SU-DHL-6 (cell line): ENCODE data around the gene SLC43A2.

Source experiments
- EZH2phosphoT487 ChIP-seq: fragments of 200-600 bp; sonication (generic), shearing (Covaris generic); conservative IDR thresholded peaks from 2 replicates; pipeline ENCODE4 v1.6.1; 2018; ENCODE audit warnings: mild to moderate bottlenecking, antibody characterized with exemption, low read length, moderate library complexity, mixed read lengths
- TF ChIP-seq, protein P1 (sequence below): fragments of 200-600 bp; sonication (generic); IDR thresholded peaks from one replicate; pipeline ENCODE4 v1.5.1; 2017; ENCODE audit warnings: antibody characterized with exemption, mild to moderate bottlenecking, low read length, moderate library complexity; ENCODE audit not compliant: insufficient read depth, poor library complexity, severe bottlenecking

DNA sequence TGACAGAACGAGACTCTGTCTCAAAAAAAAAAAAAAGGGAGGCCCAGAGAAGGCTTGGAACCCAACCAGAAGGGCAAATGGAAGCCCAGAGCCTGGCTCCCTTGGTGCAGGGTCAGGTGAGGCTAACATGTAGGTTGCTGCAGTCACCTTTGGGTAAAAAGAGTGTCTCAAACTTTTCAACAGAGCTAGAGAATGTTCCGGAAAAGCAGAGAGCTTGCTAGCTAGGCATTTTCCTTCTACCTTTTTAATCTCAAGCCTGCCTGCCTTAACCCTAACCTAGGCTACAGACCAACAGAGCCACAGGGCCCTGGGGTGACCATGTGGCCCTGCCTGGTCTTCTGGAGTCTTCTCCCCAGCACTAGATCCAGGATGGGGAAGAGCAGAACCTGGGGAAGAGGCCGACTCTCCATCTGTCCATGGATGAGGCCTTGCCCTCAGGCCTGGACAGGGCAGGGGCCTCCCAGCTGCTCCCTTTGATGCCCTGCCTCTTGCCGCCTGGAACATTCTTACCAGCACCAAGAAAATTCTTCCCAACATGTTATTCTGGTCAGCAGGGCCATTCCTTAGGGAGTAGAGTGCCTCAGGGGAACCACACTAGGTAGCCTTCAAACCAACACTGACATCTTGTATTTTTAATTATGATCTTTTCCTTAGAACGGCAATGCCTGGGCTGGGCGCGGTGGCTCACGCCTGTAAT lies 30.1 kb downstream of the SLC43A2 start:
- TF ChIP-seq, protein P1, sequence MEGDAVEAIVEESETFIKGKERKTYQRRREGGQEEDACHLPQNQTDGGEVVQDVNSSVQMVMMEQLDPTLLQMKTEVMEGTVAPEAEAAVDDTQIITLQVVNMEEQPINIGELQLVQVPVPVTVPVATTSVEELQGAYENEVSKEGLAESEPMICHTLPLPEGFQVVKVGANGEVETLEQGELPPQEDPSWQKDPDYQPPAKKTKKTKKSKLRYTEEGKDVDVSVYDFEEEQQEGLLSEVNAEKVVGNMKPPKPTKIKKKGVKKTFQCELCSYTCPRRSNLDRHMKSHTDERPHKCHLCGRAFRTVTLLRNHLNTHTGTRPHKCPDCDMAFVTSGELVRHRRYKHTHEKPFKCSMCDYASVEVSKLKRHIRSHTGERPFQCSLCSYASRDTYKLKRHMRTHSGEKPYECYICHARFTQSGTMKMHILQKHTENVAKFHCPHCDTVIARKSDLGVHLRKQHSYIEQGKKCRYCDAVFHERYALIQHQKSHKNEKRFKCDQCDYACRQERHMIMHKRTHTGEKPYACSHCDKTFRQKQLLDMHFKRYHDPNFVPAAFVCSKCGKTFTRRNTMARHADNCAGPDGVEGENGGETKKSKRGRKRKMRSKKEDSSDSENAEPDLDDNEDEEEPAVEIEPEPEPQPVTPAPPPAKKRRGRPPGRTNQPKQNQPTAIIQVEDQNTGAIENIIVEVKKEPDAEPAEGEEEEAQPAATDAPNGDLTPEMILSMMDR, result no peak
- TF ChIP-seq EZH2phosphoT487, result no peak
